IMR-90 (cell line): ENCODE results near the gene LYPD6.

Experiments used
- BHLHE40 ChIP-seq: fragments of 150-350 bp; IDR thresholded peaks from 2 replicates; pipeline ENCODE4 v1.6.1; 2016; ENCODE audit warnings: mild to moderate bottlenecking, low read depth, low read length
- MAFK ChIP-seq: IDR thresholded peaks from 2 replicates; pipeline ENCODE4 v1.6.1; 2012; ENCODE audit warnings: low read depth, low read length, improper control_type of control experiment
- POLR2A ChIP-seq: IDR thresholded peaks from 2 replicates; pipeline ENCODE4 v1.6.1; 2012; ENCODE audit warnings: mild to moderate bottlenecking, low read depth, low read length
- RAD21 ChIP-seq: IDR thresholded peaks from 2 replicates; pipeline ENCODE4 v1.6.1; 2012; ENCODE audit warnings: low read length, improper control_type of control experiment
- RCOR1 ChIP-seq: IDR thresholded peaks from 2 replicates; pipeline ENCODE4 v1.6.1; 2012; ENCODE audit warnings: mild to moderate bottlenecking, low read length, improper control_type of control experiment; ENCODE audit not compliant: insufficient replicate concordance
- SMC3 ChIP-seq: fragments of 150-350 bp; IDR thresholded peaks from 2 replicates; pipeline ENCODE4 v1.6.1; 2016; ENCODE audit warnings: low read depth, mild to moderate bottlenecking, antibody characterized with exemption, low read length, moderate library complexity
- TF ChIP-seq, protein P1 (sequence below): conservative IDR thresholded peaks from 2 replicates; pipeline ENCODE4 v1.5.1; 2012; ENCODE audit warnings: mild to moderate bottlenecking, low read depth, low read length, improper control_type of control experiment

DNA sequence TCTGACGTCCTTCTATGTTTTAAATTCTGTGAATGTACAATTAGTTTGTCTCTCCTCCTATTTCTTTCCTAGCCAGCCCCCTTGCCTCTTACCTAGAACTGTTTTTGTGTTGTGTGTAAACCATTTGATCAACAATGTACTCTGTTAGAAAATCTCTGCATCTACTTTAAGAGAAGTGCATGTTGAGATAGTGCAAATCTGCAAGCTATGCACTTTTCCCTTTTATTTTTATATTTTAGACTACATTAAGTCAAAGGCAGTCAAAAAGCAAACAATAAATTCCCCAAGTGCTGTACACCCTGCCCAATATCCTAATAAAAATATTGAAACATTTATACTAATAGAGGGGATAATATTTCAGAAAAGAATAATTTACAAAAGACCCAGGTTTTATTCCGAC is 13.7 kb downstream of the LYPD6 start:
- TF ChIP-seq RCOR1 (no peak), BHLHE40 (no peak), SMC3 (no peak), RAD21 (no peak), POLR2A (no peak), MAFK (peak; percentile 88)
- TF ChIP-seq, protein P1, sequence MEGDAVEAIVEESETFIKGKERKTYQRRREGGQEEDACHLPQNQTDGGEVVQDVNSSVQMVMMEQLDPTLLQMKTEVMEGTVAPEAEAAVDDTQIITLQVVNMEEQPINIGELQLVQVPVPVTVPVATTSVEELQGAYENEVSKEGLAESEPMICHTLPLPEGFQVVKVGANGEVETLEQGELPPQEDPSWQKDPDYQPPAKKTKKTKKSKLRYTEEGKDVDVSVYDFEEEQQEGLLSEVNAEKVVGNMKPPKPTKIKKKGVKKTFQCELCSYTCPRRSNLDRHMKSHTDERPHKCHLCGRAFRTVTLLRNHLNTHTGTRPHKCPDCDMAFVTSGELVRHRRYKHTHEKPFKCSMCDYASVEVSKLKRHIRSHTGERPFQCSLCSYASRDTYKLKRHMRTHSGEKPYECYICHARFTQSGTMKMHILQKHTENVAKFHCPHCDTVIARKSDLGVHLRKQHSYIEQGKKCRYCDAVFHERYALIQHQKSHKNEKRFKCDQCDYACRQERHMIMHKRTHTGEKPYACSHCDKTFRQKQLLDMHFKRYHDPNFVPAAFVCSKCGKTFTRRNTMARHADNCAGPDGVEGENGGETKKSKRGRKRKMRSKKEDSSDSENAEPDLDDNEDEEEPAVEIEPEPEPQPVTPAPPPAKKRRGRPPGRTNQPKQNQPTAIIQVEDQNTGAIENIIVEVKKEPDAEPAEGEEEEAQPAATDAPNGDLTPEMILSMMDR, result no peak
